Astrocyte (in vitro differentiated cells and primary cell): ENCODE data around the gene ATXN2L.

ENCODE experiments used
- EZH2 ChIP-seq: IDR thresholded peaks from 2 replicates; pipeline ENCODE4 v1.6.1; 2012; ENCODE audit warnings: mild to moderate bottlenecking, low read length, inconsistent platforms; ENCODE audit not compliant: insufficient read depth
- TF ChIP-seq, protein P1 (sequence below): IDR thresholded peaks from 2 replicates; pipeline ENCODE4 v1.5.1; 2011; ENCODE audit warnings: low read depth, mild to moderate bottlenecking, inconsistent platforms, low read length, moderate library complexity; ENCODE audit not compliant: insufficient read depth

DNA sequence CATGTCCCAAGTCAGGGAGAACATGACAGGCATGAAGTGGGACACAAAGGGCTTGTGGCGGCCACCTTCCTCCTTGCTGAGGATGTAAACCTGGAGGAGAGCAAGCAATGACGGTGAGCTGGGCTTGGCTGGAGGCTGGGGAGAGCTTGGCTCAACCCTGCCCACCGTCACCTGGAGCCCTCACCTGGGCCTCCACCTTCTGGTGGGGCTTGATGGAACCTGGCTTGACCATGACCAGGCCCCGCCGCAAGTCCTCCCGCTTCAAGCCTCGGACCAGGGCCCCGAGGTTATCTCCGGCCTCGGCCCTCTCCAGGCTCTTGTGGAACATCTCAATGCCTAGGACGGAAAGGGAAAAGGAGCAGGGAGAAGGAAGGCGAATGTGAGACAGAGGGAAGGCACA lies 21.0 kb downstream of the ATXN2L start:
- TF ChIP-seq, protein P1, sequence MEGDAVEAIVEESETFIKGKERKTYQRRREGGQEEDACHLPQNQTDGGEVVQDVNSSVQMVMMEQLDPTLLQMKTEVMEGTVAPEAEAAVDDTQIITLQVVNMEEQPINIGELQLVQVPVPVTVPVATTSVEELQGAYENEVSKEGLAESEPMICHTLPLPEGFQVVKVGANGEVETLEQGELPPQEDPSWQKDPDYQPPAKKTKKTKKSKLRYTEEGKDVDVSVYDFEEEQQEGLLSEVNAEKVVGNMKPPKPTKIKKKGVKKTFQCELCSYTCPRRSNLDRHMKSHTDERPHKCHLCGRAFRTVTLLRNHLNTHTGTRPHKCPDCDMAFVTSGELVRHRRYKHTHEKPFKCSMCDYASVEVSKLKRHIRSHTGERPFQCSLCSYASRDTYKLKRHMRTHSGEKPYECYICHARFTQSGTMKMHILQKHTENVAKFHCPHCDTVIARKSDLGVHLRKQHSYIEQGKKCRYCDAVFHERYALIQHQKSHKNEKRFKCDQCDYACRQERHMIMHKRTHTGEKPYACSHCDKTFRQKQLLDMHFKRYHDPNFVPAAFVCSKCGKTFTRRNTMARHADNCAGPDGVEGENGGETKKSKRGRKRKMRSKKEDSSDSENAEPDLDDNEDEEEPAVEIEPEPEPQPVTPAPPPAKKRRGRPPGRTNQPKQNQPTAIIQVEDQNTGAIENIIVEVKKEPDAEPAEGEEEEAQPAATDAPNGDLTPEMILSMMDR = no peak
- no peak for TF ChIP-seq EZH2
